ENCODE data around the gene TMEM221. TPM values are rescaled to one million over a fixed set of nuclear protein-coding genes. Genes with fewer than 3 reads are reported as not detected.

TMEM221 gene
- total RNA-seq, 2 experiments from 2014 or later, result not detected

DNA sequence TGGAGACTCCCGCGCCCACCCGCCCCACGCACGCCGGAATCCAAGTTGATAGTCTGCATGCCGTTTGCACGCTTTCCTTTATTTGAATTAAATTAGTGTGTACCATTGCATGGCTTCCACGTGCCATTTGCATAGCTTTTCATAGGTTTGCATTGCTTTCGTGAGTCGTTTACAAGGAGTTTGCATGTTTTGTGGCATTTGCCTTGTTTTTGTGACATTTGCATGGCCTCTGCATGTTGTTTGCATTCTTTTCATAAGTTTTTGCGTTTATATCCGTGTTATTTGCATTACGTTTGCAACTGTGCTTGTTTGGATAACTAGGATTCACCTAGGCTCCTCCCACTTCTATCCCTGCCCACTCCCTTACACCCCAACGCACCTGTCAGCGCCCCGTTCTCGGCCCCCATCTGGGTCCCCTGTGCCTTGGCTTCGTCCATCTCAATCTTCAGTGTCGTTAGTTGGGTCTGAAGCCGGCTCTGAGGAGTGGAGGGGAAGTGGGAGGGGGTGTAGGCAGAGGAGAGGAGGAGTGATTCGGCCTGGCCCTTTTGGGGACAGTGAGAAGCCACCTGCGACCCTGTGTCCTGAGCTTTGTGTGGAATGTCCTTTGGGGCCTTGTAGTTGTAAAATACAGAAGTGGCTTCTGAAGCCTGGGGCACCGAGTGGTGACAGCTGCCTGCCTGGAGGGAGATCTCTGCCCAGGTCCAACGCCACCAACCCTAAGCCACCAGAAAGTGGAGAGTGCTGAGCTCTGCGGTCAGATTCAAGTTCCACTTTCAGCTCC, 56.9 kb downstream of the TMEM221 start:
- Mint-ChIP-seq H3K27ac (no peak overlapping the region), H3K9me3 (no peaks in the 10 kb centered on the region), H3K27me3 (no peaks in the 10 kb centered on the region), H3K4me1 (ENCODE audit: low read depth) (peaks cover 23% of the 10 kb centered on the region), H3K4me3 (peak overlapping the region; percentile 93), H3K36me3 (ENCODE audit: low read depth) (no peaks in the 10 kb centered on the region)
- TF ChIP-seq, protein P1, sequence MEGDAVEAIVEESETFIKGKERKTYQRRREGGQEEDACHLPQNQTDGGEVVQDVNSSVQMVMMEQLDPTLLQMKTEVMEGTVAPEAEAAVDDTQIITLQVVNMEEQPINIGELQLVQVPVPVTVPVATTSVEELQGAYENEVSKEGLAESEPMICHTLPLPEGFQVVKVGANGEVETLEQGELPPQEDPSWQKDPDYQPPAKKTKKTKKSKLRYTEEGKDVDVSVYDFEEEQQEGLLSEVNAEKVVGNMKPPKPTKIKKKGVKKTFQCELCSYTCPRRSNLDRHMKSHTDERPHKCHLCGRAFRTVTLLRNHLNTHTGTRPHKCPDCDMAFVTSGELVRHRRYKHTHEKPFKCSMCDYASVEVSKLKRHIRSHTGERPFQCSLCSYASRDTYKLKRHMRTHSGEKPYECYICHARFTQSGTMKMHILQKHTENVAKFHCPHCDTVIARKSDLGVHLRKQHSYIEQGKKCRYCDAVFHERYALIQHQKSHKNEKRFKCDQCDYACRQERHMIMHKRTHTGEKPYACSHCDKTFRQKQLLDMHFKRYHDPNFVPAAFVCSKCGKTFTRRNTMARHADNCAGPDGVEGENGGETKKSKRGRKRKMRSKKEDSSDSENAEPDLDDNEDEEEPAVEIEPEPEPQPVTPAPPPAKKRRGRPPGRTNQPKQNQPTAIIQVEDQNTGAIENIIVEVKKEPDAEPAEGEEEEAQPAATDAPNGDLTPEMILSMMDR (IDR thresholded peaks at IDR 0.05), result peak; percentile 32
- ChIA-PET POLR2A (interaction anchor here (0.5 to 1.2 kb wide), 4 partner anchors 11 to 82 kb away, joined by 3 to 6 read pairs (median 3); partner anchors contain the start of genes BST2 and DDA1), CTCF (interaction anchor here (0.6 to 1.3 kb wide), 8 partner anchors 14 to 371 kb away, joined by 3 to 8 read pairs (median 4); partner anchors contain the start of genes BABAM1, BST2, DDA1 and MVB12A)
- Histone ChIP-seq H3K9me3 (ENCODE audit: control insufficient read depth in 1 of 2, insufficient read depth in 1 of 2, low read length in 2 of 2) (no peaks in the 10 kb centered on the region), H3K36me3 (ENCODE audit: insufficient read depth, low read length) (no peaks in the 10 kb centered on the region), H3K4me3 (ENCODE audit: low read length) (peak overlapping the region; percentile 53), H3K4me1 (ENCODE audit: insufficient read depth, low read length) (peaks cover 32% of the 10 kb centered on the region), H3K27ac (ENCODE audit: low read depth in 1 of 2, low read length in 2 of 2) (no peak overlapping the region), H3K27me3 (ENCODE audit: control insufficient read depth in 1 of 2, insufficient read depth in 2 of 2, low read length in 2 of 2) (no peaks in the 10 kb centered on the region)
- intact Hi-C loops (cut with DNase I, micrococcal nuclease), result loop anchor here (1.0 to 5.0 kb wide), 3 partner anchors 45 to 99 kb away; no protein-coding TSS in a partner anchor
- DNase-seq, result peak in 2 of 14 experiments; percentile 31 to 43
- no peak for ATAC-seq (ENCODE audit: poor library complexity)

DNA sequence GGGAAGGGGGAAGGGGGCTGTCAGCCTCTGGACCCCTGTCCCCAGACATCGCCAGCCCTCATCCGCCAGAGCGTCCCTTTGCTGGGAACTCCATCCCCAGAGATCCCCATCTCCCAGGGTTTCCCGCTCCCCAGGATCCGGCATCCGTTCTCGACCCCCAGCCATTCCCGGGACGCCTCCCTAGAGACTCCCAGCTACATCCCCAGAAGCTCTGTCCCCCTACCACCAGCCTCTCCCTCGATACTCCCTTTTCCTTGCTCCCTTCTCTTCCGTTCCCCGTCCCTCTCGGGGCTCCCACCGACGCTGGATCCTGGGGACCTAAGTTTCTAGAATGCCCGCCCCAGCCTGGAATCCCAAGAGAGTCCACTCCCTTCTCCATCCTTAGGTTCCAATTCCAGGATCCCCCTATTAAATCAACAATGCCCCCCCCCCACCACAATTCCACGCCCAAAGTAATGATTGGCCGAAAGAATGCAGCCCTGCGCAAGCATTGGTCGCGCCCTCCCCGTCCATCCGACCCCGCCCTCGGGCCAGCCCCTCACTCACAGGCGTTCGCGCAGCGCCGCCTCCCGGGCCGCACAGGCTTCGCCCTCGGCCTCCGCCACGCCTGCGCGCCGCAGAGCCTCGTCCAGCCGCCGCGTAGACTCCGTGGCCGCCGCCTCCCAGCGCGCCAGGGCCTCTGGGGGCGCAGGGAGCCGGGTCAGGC, 57.6 kb downstream of the TMEM221 start:
- Histone ChIP-seq H3K27ac (ENCODE audit: low read depth in 1 of 2, low read length in 2 of 2) (no peak overlapping the region), H3K4me3 (ENCODE audit: low read length) (peak overlapping the region; percentile 74), H3K9me3 (ENCODE audit: control insufficient read depth in 1 of 2, insufficient read depth in 1 of 2, low read length in 2 of 2) (no peaks in the 10 kb centered on the region), H3K27me3 (ENCODE audit: control insufficient read depth in 1 of 2, insufficient read depth in 2 of 2, low read length in 2 of 2) (no peaks in the 10 kb centered on the region), H3K4me1 (ENCODE audit: insufficient read depth, low read length) (peaks cover 32% of the 10 kb centered on the region), H3K36me3 (ENCODE audit: insufficient read depth, low read length) (no peaks in the 10 kb centered on the region)
- Mint-ChIP-seq H3K27ac (no peak overlapping the region), H3K27me3 (no peaks in the 10 kb centered on the region), H3K9me3 (no peaks in the 10 kb centered on the region), H3K4me1 (ENCODE audit: low read depth) (peaks cover 23% of the 10 kb centered on the region), H3K36me3 (ENCODE audit: low read depth) (no peaks in the 10 kb centered on the region), H3K4me3 (peak overlapping the region; percentile 93)
- ATAC-seq (ENCODE audit: poor library complexity) (peak; percentile 99), DNase-seq (peak; percentile 83 to 95 (median 87))
- intact Hi-C loops (cut with DNase I, micrococcal nuclease), result loop anchor here (1.0 to 5.0 kb wide), 3 partner anchors 45 to 99 kb away; no protein-coding TSS in a partner anchor
- POLR2A ChIA-PET, result interaction anchor here (1.0 to 1.2 kb wide), 3 partner anchors 14 to 82 kb away, joined by 3 to 6 read pairs (median 4); partner anchors contain the start of genes BST2, DDA1 and MVB12A
- TF ChIP-seq, protein P1 (IDR thresholded peaks at IDR 0.05), result peak; percentile 67
- CTCF ChIA-PET, result interaction anchor here (0.5 to 1.3 kb wide), 7 partner anchors 14 to 1550 kb away, joined by 3 to 8 read pairs (median 3); partner anchors contain the start of genes BABAM1, BST2, DDA1 and MVB12A

All from CD4-positive, alpha-beta T cell (primary cell).